Amniotic stem cell (primary cell): Measurements from ENCODE around the gene MOGAT3.
"Not testable (repeated sequence)": the region's sequence is repeated elsewhere in the genome, so short reads cannot be mapped to it uniquely, and the experiment has no call there.

Experiments used
- DNase-seq: peaks from one replicate; lab custom pipeline; 2025; lab: John Stamatoyannopoulos, UW

The MOGAT3 gene

GRCh38 chr7:101203740-101204738 is 3.2 kb upstream of the MOGAT3 start:
- not testable (repeated sequence) for DNase-seq

GRCh38 chr7:101202603-101202918 is 1.7 kb upstream of the MOGAT3 start:
- DNase-seq: no peak

- DNase-seq: no peak
These were observed 1.1 kb upstream of the MOGAT3 start for GRCh38 chr7:101201695-101202602.

- no peak for DNase-seq
These were observed 353 bp downstream of the MOGAT3 start for GRCh38 chr7:101200504-101200861.

GRCh38 chr7:101199522-101199921 is 1.3 kb downstream of the MOGAT3 start:
- DNase-seq: not testable (repeated sequence)

GRCh38 chr7:101198476-101198875 is 2.4 kb downstream of the MOGAT3 start:
- DNase-seq: no peak

GRCh38 chr7:101197991-101198390 is 2.8 kb downstream of the MOGAT3 start:
- no peak for DNase-seq

- no peak for DNase-seq
These were observed 5.0 kb downstream of the MOGAT3 start for GRCh38 chr7:101195884-101196283.

- DNase-seq: no peak
These were observed 11.7 kb downstream of the MOGAT3 start for GRCh38 chr7:101189109-101189508.

GRCh38 chr7:101186844-101187428 is 13.9 kb downstream of the MOGAT3 start:
- no peak for DNase-seq

- no peak for DNase-seq
These were observed 14.6 kb downstream of the MOGAT3 start for GRCh38 chr7:101186194-101186593.

GRCh38 chr7:101185258-101185839 is 15.5 kb downstream of the MOGAT3 start:
- no peak for DNase-seq

- DNase-seq: no peak
These were observed 20.6 kb downstream of the MOGAT3 start, which contains the start of gene NAT16 for GRCh38 chr7:101180130-101180755. Gene NAT16, minus strand, starts transcription at chr7:101180293. Its CDS starts 5,486 bp downstream, at chr7:101174807.

GRCh38 chr7:101179713-101180112 is 21.1 kb downstream of the MOGAT3 start:
- DNase-seq: no peak

- DNase-seq: no peak
These were observed 21.7 kb downstream of the MOGAT3 start for GRCh38 chr7:101179117-101179516.

GRCh38 chr7:101177644-101178043 is 23.2 kb downstream of the MOGAT3 start:
- no peak for DNase-seq

- DNase-seq: no peak
These were observed 25.2 kb downstream of the MOGAT3 start for GRCh38 chr7:101175664-101176063.

GRCh38 chr7:101174322-101174854 is 26.4 kb downstream of the MOGAT3 start:
- no peak for DNase-seq

GRCh38 chr7:101173752-101174244 is 27.0 kb downstream of the MOGAT3 start:
- no peak for DNase-seq

- peak; percentile 66 for DNase-seq
These were observed 27.7 kb downstream of the MOGAT3 start for GRCh38 chr7:101172854-101173751.
